Islet precursor cell (in vitro differentiated cells): ENCODE results near the gene KCNMA1.
"Not testable (repeated sequence)": the region's sequence is repeated elsewhere in the genome, so short reads cannot be mapped to it uniquely, and the experiment has no call there.

Source experiments
- DNase-seq: peaks from one replicate; pipeline ENCODE4 v3.0.0-alpha.2; 2018

KCNMA1 gene

GRCh38 chr10:77661674-77662073 lies 24.1 kb upstream of the KCNMA1 start:
- DNase-seq = peak; percentile 72

DNA sequence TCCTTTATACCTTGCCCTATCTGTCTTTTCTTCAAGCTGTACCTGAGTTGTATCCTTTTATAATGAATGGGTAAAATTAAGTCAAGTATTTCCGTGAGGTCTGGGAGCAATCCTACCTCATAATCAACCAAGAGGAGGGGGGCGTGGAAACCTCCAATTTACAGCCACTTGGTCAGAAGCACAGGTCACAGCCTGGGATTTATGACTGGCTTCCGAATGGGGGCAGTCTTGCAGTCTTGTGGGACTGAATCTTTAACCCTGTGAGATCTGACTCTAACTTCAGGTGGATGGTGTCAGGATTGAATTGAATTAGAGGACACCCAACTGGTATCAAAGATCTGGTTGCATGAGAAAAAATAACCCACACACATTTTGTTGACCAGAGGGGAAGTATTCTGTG lies 23.5 kb upstream of the KCNMA1 start:
- DNase-seq = peak; percentile 70

GRCh38 chr10:77659046-77659670 lies 21.6 kb upstream of the KCNMA1 start:
- not testable (repeated sequence) for DNase-seq

- no peak for DNase-seq
Measured at GRCh38 chr10:77653210-77653609, 15.6 kb upstream of the KCNMA1 start.

- no peak for DNase-seq
Measured at GRCh38 chr10:77649333-77650331, 12.0 kb upstream of the KCNMA1 start.

GRCh38 chr10:77648472-77648871 lies 10.9 kb upstream of the KCNMA1 start:
- DNase-seq = no peak

DNA sequence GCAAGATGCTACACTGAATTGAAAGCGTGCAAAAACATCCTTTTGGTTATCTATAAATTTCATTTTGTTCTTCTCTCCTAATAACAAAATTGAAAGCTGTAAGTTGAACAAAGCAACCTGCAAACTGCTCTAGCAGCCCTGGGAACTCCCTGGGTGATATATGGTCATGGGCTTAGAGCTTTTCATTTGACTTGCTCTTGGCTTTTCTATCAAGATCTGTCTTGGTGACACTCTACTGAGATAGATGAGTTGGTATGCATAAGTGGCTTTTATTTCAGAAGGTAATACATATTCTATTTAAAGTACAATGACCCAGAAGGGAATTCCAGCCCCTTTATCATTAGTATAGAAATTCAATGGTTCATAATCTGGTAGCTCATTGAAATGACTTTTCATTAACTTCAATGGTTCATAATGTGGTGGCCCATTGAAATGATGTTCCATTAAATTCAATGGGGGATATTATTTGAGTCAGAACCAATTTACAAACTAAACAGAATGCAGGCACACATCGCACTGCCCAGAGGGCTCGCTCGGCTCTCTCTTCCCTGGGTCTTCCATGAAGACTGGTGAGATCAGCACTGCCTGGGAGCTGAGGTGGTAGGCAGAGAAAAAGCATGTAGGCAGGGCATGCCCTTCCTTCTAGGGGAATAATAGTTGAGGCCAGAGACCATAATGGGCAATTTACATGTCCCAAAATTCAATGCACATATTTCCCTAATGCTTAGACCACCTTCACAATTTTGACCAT lies 10.1 kb upstream of the KCNMA1 start:
- DNase-seq = no peak

GRCh38 chr10:77644557-77645243 lies 7.1 kb upstream of the KCNMA1 start:
- no peak for DNase-seq

GRCh38 chr10:77643795-77644468 lies 6.3 kb upstream of the KCNMA1 start:
- DNase-seq = peak; percentile 70

GRCh38 chr10:77641788-77642397 lies 4.3 kb upstream of the KCNMA1 start:
- peak; percentile 69 for DNase-seq

GRCh38 chr10:77641344-77641743 lies 3.7 kb upstream of the KCNMA1 start:
- no peak for DNase-seq

- no peak for DNase-seq
Measured at GRCh38 chr10:77640167-77640566, 2.6 kb upstream of the KCNMA1 start.

DNA sequence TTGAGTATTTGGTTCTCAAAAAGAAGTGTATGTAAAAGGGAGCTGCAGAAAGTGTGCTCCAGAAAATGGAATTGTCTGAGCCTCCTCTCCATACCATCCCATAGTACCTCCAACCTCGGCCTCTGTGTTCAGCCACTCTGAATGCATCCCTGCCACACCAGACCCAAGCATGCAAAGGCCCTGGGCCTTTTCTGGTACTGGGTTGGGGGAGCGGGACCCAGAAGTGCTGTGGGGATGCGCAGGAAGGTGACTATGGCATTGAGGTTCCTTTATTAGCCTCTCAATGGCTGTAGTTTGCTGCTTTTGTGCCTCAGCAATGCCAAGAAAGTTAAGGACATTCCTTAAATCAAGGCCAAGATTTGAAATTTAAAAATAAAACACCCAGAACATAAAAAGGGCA lies 2.1 kb upstream of the KCNMA1 start:
- no peak for DNase-seq

DNA sequence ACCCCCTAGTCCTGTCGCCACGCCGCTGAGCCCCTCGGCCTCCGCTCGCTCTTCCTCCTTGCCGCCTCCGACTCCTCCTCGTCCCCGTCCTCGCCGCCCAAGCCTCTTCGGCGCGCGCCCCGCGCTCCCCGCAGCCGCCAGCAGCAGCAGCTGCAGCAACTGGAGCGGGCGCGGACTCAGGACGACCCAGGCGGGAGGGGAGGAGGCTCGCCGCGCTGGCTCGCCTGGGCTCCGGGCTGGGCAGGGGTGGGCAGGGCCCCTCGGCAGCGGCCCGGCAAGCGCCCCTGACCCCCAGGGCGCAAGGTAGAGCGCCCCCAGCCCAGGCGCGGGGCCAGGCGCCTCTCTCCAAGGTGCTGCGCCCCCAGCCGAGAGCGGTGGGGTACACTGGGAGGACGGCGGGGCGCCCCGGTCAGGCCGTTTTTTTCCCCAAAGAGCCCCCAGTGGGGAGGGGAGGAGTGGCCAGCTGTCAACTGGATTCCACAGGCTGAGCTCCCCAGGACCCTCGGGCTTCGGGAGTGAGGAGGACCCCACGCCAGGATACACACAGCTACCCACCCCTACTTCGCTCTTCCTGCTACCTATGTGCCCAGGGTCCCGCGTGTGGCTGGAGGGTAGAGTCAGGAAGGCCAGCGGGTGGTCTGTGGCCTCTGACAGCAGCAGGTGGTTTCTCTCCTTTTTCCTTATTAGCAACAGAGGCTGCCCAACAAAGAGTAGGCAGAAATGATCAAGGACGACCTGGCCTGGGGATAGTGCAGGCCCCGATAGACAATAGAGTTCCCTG lies 903 bp upstream of the KCNMA1 start:
- DNase-seq = peak; percentile 76

DNA sequence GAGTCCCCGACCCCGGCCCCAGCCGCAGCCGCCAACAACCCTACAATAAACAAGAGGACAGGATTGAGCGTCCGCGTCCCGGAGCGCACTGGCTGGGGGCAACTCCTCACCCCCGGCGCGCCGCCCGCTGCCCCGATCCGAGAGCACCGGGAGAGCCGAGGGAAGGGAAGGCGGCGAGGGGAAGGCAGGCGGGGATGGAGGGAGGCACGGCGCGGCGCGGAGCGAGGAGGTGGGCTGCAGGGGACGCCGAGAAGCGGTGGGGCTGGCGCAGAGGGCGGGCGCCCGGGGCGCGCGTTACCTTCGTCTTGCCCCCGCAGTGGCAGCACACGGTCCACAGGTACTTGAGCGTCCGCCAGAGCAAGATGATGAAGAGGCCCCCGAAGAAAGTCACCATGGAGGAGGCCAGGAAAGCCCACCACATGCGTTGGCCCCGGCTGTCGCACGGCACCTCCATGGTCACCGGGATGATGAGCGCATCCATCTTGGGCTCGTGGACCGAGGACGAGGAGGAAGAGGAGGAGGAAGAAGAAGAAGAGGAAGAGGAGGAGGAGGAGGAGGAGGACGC lies 559 bp downstream of the KCNMA1 start:
- DNase-seq = peak; percentile 63

- peak; percentile 57 for DNase-seq
Measured at GRCh38 chr10:77636282-77636966, 1.2 kb downstream of the KCNMA1 start.

GRCh38 chr10:77635402-77636227 lies 2.0 kb downstream of the KCNMA1 start:
- DNase-seq = peak; percentile 55

GRCh38 chr10:77634939-77635338 lies 2.7 kb downstream of the KCNMA1 start:
- no peak for DNase-seq

- no peak for DNase-seq
Measured at GRCh38 chr10:77633376-77633775, 4.2 kb downstream of the KCNMA1 start.
